ENCODE results near the gene CYP2D6. TPM values are rescaled to one million over a fixed set of nuclear protein-coding genes. Genes with fewer than 3 reads are reported as not detected.
"Not testable (repeated sequence)": the region's sequence is repeated elsewhere in the genome, so short reads cannot be mapped to it uniquely, and the experiment has no call there.

The CYP2D6 gene
- total and polyA plus RNA-seq, 2 donors: 0.48 to 0.61 TPM

DNA sequence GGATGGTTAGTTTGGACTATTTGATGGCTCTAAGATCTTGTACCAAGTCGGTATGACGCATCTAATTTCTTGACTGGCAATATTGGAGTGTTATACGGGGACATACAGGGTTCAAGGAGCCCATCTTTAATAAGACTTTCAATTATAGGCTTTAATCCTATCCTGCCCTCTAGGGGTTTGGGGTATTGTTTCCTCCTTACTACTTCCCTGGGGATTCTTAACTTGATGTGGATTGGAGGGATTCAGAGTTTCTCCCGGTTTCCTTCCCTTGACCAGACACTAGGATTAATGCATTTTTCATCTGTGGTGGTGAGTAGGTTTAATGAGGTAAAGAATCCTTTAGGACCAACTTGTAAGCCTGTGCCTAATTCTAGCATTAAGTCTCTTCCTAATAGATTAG, 18.8 kb downstream of the CYP2D6 start:
- 63% methylated on average over 4 of the region's 4 CpGs for WGBS
- H3K4me3 ChIP-seq (ENCODE audit: low read depth, low read length): no peak overlapping the region
- H3K27ac ChIP-seq (ENCODE audit: low read depth): no peak overlapping the region
- no peak for DNase-seq (ENCODE audit: extremely low spot score)
- no peaks in the 10 kb centered on the region for H3K4me1 ChIP-seq (ENCODE audit: insufficient read depth)
- H3K36me3 ChIP-seq (ENCODE audit: insufficient read depth): no peaks in the 10 kb centered on the region

DNA sequence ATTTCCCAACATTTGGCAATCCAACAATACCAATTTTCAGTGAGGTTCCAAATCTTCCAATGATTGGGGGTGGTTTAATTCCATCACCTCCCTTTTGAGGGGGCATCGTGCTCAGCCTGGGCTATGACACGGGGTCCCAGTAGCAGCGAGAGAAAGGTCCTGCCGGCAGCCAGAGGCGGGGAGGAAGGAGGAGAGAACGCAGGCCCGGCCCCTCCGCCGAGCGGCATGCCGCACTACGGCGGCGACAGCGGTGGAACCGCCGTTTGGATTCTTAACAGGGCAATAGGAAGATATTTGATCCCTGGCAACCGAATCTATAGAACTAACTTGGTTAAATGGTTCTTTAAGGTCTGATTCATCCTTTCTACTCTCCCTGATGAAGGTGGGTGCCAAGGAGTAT, 21.8 kb downstream of the CYP2D6 start:
- Histone ChIP-seq H3K4me1 (ENCODE audit: insufficient read depth) (no peaks in the 10 kb centered on the region), H3K4me3 (ENCODE audit: low read depth, low read length) (no peak overlapping the region), H3K36me3 (ENCODE audit: insufficient read depth) (no peaks in the 10 kb centered on the region), H3K27ac (ENCODE audit: low read depth) (no peak overlapping the region)
- 69% methylated on average over 18 of the region's 18 CpGs for WGBS
- no peak for DNase-seq (ENCODE audit: extremely low spot score)

DNA sequence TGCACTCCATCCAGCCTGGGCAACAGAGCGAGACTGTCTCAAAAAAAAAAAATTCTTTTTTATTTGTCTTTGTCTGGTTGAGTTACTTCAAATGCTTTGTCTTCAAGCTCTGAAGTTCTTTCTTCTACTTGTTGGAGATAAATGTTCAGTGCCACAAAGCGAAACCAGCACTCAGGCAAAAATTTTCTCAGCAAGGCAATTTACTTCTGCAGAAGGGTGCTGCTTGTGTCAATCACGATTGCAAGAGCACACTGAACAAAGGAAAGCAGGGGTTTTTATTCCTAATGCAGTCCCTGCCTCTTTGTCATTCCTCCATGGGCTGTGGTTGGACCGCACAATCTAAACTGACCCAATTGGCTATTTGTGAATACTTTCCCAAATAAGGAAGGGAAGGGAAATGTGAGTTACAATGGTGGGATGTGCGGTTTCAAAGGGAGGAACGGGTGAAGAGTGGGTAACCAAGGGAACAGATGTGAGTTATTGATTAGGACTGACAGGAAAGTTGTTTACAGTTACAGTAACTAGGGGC, 26.2 kb downstream of the CYP2D6 start:
- H3K4me3 ChIP-seq (ENCODE audit: low read depth, low read length); DNase-seq (ENCODE audit: extremely low spot score); H3K27ac ChIP-seq (ENCODE audit: low read depth); H3K4me1 ChIP-seq (ENCODE audit: insufficient read depth); H3K36me3 ChIP-seq (ENCODE audit: insufficient read depth): not testable (repeated sequence)
- WGBS: 95% methylated on average over 6 of the region's 6 CpGs

DNA sequence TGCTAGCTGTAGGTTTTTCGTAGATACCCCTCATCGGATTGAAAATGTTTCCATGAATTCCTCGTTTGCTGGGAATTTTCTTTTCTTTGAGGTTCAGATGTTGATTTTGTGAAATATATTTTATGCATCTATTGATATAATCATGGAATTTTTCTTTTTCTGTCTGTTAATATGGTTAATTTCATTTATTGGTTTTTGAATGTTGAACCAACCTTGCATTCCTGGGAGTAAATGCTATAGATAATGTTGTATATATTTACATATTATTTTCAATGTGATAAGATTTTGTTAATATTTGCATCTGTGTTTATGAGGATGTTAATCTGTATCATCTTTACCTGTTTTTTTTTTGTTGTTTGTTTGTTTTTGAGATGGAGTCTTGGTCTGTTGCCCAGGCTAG, 29.4 kb downstream of the CYP2D6 start:
- 98% methylated on average over 3 of the region's 3 CpGs for WGBS

DNA sequence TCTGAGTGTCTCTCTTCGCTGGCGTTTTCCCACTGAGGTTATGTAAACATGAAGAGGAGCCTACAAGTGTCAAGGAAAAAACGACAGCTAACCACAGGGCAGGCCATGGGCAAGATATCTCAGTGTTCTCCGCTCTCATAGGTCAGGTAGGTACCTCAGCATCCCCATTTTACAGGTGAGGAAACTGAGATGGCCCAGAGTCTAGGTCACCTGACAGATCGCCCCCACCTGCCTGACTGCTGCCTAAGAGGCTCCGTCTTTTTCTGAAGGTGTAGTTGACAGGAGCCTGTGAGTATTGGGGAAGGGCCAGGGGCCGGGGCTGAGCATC, 39.2 kb downstream of the CYP2D6 start:
- WGBS: 22% methylated on average over 7 of the region's 7 CpGs
- Histone ChIP-seq H3K4me1 (ENCODE audit: insufficient read depth) (peaks cover 2% of the 10 kb centered on the region), H3K4me3 (ENCODE audit: low read depth, low read length) (peak overlapping the region; percentile 38), H3K27ac (ENCODE audit: low read depth) (no peak overlapping the region), H3K36me3 (ENCODE audit: insufficient read depth) (no peaks in the 10 kb centered on the region)
- DNase-seq (ENCODE audit: extremely low spot score): no peak

More for the DNA sequence above, 29.4 kb downstream of the CYP2D6 start:
- Histone ChIP-seq H3K4me1 (ENCODE audit: insufficient read depth) (no peaks in the 10 kb centered on the region), H3K27ac (ENCODE audit: low read depth) (no peak overlapping the region), H3K36me3 (ENCODE audit: insufficient read depth) (no peaks in the 10 kb centered on the region), H3K4me3 (ENCODE audit: low read depth, low read length) (no peak overlapping the region)
- no peak for DNase-seq (ENCODE audit: extremely low spot score)

DNA sequence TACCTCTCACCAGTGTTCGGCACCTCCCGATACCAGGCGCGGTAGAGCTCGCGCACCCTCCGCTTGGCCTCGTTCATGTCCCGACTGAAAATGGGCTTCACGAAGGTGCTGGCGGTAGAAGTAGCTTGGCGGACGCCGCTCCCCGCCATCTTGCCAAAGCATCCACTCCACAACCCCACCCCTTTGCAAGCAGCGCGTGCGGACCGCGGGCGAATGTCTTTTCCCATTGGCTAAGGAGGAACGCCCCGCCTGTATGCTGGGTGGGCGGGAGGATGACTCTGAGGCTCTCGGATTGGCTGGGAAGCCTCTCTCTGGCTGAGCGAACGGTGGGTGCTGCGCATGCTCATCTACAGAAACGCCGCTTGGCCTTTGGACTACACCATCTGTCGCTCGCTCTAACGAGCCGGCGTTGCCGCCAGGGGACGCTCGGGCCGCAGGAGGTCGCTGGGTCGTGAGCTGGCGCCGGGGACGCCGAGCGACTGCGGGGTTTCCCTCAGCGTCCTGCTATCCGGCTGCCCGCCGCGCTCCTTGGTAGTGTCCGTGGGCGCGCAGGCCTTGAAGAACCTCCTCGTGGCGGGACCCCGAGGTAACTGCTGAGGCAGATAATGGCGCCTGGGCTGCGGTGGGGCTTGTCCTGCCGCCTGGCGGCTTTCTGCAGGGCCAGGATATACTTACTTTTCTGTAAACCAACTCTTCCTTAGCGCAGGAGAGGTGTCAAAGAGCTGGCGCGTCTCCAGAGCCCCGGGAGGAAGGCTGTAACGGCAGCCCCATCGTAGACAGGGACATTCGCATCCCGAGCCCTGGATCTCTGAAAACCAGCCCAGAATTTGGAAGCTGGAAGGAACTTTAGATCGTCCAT, 39.8 kb downstream of the CYP2D6 start, which contains the start of gene NDUFA6:
Gene NDUFA6 (minus strand): TSS at position 177 of the 859 bp plus-strand sequence. CDS start 28 bp downstream, at position 149.
- Histone ChIP-seq H3K27ac (ENCODE audit: low read depth) (peak within 1 kb of the TSS; percentile 97), H3K4me3 (ENCODE audit: low read depth, low read length) (peak within 1 kb of the TSS; percentile 63), H3K36me3 (ENCODE audit: insufficient read depth) (no peaks in the 10 kb centered on the region), H3K4me1 (ENCODE audit: insufficient read depth) (peaks cover 2% of the 10 kb centered on the region)
- DNase-seq (ENCODE audit: extremely low spot score): peak; percentile 98
- WGBS: under 1% methylated on average over 71 of the region's 71 CpGs

DNA sequence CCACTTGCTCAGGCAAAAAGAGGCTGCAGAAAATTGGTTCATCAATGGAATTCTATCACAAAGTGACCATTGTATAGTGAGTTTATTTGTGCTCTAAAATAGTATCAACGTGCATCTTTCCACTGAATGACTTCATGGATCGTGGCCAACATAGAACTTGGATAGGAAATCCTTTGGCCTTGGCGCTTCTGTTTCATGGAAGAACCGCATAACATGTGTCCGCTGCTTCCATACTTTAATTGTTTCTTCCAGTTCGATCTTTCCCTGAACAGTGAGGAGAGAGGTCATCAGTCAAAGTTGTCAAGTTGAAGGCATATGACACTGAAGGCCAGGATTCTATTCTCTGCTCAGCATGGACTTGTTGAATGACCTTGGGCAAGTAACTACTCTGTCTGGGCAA, 44.6 kb downstream of the CYP2D6 start:
- no peaks in the 10 kb centered on the region for H3K36me3 ChIP-seq (ENCODE audit: insufficient read depth)
- 66% methylated on average over 6 of the region's 6 CpGs for WGBS
- H3K4me3 ChIP-seq (ENCODE audit: low read depth, low read length): no peak overlapping the region
- peaks cover 2% of the 10 kb centered on the region for H3K4me1 ChIP-seq (ENCODE audit: insufficient read depth)
- H3K27ac ChIP-seq (ENCODE audit: low read depth): no peak overlapping the region
- no peak for DNase-seq (ENCODE audit: extremely low spot score)

DNA sequence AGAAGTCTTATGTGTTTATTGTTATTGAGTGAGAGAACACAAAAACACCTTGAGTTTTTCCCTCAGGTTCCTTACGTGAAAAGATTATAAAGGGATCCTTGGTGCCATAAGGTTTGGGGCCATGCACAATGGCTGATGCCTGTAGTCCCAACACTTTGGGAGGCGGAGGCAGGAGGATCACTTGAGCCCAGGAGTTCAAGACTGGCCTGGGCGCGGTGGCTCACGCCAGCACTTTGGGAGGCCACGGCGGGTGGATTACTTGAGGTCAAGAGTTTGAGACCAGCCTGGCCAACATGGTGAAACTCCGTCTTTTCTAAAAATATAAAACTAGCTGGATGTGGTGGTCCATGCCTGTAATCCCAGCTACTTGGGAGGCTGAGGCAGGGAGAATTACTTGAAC, 45.7 kb downstream of the CYP2D6 start:
- H3K36me3 ChIP-seq (ENCODE audit: insufficient read depth): no peaks in the 10 kb centered on the region
- H3K4me3 ChIP-seq (ENCODE audit: low read depth, low read length): no peak overlapping the region
- no peak for DNase-seq (ENCODE audit: extremely low spot score)
- no peak overlapping the region for H3K27ac ChIP-seq (ENCODE audit: low read depth)
- H3K4me1 ChIP-seq (ENCODE audit: insufficient read depth): peaks cover 2% of the 10 kb centered on the region
- WGBS: 91% methylated on average over 8 of the region's 8 CpGs

DNA sequence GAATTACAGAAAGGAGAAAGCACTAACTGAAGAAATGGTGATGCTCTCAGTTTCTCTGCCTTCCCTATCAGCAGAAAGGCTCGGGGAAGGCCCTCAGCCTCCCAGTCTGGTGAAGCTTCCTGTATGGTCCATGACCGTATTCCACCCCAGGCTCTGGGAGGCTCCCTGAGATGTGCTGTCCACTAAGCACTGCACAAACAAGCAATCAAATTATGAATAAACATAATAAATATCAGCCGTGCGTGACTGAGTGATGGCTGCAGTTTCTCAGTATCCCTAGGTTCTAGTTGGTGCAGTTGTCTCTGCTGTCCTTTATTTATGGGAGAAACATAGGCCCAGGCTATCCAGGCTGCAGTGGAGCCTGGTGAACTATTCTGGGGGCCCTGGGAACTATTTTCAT, 47.5 kb downstream of the CYP2D6 start:
- no peak overlapping the region for H3K27ac ChIP-seq (ENCODE audit: low read depth)
- DNase-seq (ENCODE audit: extremely low spot score): no peak
- H3K4me3 ChIP-seq (ENCODE audit: low read depth, low read length): no peak overlapping the region
- WGBS: 86% methylated on average over 4 of the region's 4 CpGs
- H3K4me1 ChIP-seq (ENCODE audit: insufficient read depth): no peaks in the 10 kb centered on the region
- no peaks in the 10 kb centered on the region for H3K36me3 ChIP-seq (ENCODE audit: insufficient read depth)

DNA sequence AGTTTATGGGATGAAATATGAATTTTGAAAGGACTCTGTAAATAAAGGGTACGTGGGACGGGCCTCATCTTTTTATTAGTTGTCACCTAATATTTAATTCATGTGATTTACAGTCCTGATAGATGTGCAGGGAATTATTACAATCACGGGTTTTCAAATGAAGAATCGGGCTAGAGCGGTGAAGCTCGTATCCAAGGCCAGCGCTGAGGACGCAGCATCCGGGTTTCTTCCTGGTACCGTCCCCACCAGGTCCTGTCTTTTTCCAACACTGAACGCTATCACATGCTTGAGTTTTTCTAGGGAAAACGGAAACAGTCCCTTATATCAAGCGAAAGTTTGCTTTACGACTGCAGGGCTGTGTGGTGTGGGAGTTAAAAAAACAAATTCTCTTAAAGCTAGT, 50.3 kb downstream of the CYP2D6 start:
- Histone ChIP-seq H3K36me3 (ENCODE audit: insufficient read depth) (no peaks in the 10 kb centered on the region), H3K4me3 (ENCODE audit: low read depth, low read length) (peak overlapping the region; percentile 45), H3K4me1 (ENCODE audit: insufficient read depth) (no peaks in the 10 kb centered on the region), H3K27ac (ENCODE audit: low read depth) (peak overlapping the region; percentile 28)
- DNase-seq (ENCODE audit: extremely low spot score): no peak
- 1% methylated on average over 14 of the region's 14 CpGs for WGBS

DNA sequence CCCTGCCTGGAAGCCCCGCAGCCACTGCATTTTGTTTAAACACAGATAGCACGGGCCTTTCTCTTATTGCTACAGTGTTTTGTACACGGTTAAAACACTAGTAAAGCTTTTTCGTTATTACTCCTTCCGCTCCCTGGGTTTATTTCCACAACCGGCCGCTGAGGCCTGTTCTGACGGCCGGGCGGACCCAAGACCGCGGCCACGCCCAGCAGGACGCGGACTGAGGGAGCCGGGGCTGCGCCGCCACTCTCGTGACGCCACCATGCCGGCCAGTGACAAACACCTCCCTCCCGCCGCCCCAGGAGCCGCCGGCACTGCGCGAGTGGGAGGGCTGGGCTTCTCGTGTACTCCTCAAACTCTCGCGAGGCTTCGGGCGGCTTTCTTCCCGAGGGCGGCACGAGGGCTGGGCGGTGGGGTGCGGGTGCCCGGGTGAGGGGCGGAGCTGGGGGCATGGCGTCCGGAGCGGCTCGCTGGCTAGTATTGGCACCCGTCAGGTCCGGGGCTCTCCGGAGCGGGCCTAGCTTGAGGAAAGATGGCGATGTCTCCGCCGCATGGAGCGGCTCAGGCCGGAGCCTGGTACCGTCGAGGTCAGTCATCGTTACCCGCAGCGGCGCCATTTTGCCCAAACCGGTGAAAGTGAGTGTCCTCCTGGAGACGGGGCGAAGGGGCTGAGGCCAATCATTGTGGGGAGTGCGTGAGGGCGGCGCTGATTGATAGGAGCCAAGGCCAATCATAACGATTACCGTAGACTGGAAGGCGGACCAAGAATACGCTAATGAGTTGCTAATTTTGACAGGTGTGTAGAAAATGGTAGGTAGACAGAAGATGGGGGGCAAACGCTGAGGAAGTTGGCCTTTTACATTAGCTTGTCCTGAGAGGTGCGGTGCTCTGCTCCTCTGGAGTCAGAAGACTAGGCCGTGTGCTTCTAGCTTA, 51.0 kb downstream of the CYP2D6 start, which contains the start of gene SMDT1:
Gene SMDT1 (plus strand): TSS at position 382 of the 933 bp plus-strand sequence. CDS start 69 bp downstream, at position 451.
- peak; percentile 97 for DNase-seq (ENCODE audit: extremely low spot score)
- Histone ChIP-seq H3K36me3 (ENCODE audit: insufficient read depth) (no peaks in the 10 kb centered on the region), H3K4me3 (ENCODE audit: low read depth, low read length) (peak within 1 kb of the TSS; percentile 45), H3K27ac (ENCODE audit: low read depth) (peak within 1 kb of the TSS; percentile 99), H3K4me1 (ENCODE audit: insufficient read depth) (no peaks in the 10 kb centered on the region)
- under 1% methylated on average over 71 of the region's 71 CpGs for WGBS

DNA sequence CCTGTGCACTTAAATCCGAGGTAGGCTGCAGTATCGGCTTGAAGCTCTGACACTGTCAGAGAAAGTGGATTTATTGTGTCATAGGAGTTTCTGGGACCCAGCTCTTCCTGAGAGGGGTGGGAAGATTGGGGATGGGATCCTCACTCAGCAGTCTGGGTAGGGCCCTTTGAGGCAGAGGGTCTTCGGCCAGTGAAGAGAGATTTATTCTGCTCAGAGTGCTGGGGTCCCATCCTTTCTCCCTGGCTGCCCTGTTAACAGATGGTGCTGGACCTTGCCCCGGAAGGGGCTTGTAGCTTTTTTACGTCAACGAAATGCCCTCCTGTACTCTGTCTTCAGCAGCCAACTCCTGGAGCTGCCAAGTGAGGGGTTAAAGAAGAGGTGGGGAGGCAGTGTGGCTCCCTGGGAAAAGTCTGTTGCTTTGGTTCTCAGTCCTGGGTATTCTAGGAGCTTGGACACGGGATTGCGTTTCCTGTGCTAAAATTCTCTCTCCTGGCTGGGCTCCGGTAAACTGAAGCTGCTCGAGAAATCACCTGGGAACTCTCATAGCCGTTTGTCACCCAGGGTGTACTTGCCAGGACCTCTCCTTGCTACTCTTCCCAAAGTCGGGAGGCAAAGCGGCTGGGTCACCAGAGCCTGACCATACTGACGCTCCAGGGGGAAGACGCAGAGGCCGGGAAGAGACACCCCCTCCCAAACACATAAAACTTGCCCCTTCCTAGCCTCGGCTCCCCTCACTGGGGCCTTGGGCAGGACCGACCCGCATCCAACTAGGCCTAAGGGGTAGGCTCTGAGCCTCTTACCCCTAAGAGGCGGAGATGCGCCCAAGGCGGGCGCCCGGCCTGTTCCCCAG, 51.9 kb downstream of the CYP2D6 start:
- peak overlapping the region; percentile 99 for H3K27ac ChIP-seq (ENCODE audit: low read depth)
- DNase-seq (ENCODE audit: extremely low spot score): no peak
- peak overlapping the region; percentile 38 for H3K4me3 ChIP-seq (ENCODE audit: low read depth, low read length)
- no peaks in the 10 kb centered on the region for H3K36me3 ChIP-seq (ENCODE audit: insufficient read depth)
- 23% methylated on average over 24 of the region's 24 CpGs for WGBS
- H3K4me1 ChIP-seq (ENCODE audit: insufficient read depth): no peaks in the 10 kb centered on the region
